ENCODE data around the gene PALS2. TPM values are rescaled to one million over a fixed set of nuclear protein-coding genes. Genes with fewer than 3 reads are reported as not detected.

Gene PALS2
- total RNA-seq, 1 experiment from 2014 or later, result 64.6 TPM

GRCh38 chr7:24572997-24573553 is at the start of gene PALS2 (continued):
- TF ChIP-seq ZSCAN18 (CRISPR knock-in tag; IDR thresholded peaks at IDR 0.05), result no peak
- TF ChIP-seq ZNF232 (CRISPR knock-in tag; IDR thresholded peaks at IDR 0.05), result 0 out of 2 replicates have a peak, but pooled peaks have one; percentile 40
- TF ChIP-seq TEAD4 (CRISPR knock-in tag; IDR thresholded peaks at IDR 0.05), result no peak
- TF ChIP-seq, protein P1, sequence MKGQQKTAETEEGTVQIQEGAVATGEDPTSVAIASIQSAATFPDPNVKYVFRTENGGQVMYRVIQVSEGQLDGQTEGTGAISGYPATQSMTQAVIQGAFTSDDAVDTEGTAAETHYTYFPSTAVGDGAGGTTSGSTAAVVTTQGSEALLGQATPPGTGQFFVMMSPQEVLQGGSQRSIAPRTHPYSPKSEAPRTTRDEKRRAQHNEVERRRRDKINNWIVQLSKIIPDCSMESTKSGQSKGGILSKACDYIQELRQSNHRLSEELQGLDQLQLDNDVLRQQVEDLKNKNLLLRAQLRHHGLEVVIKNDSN (CRISPR knock-in tag; IDR thresholded peaks at IDR 0.05), result no peak
- TF ChIP-seq ZNF121 (CRISPR knock-in tag; IDR thresholded peaks at IDR 0.05), result no peak
- TF ChIP-seq ZNF263 (CRISPR knock-in tag; IDR thresholded peaks at IDR 0.05; ENCODE audit: low read depth), result peak; percentile 86
- TF ChIP-seq GRHL2 (CRISPR knock-in tag; IDR thresholded peaks at IDR 0.05; ENCODE audit: insufficient replicate concordance, severe bottlenecking), result no peak
- TF ChIP-seq NR2C2 (CRISPR knock-in tag; IDR thresholded peaks at IDR 0.05), result no peak
- TF ChIP-seq, protein P2, sequence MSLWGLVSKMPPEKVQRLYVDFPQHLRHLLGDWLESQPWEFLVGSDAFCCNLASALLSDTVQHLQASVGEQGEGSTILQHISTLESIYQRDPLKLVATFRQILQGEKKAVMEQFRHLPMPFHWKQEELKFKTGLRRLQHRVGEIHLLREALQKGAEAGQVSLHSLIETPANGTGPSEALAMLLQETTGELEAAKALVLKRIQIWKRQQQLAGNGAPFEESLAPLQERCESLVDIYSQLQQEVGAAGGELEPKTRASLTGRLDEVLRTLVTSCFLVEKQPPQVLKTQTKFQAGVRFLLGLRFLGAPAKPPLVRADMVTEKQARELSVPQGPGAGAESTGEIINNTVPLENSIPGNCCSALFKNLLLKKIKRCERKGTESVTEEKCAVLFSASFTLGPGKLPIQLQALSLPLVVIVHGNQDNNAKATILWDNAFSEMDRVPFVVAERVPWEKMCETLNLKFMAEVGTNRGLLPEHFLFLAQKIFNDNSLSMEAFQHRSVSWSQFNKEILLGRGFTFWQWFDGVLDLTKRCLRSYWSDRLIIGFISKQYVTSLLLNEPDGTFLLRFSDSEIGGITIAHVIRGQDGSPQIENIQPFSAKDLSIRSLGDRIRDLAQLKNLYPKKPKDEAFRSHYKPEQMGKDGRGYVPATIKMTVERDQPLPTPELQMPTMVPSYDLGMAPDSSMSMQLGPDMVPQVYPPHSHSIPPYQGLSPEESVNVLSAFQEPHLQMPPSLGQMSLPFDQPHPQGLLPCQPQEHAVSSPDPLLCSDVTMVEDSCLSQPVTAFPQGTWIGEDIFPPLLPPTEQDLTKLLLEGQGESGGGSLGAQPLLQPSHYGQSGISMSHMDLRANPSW (CRISPR knock-in tag; conservative IDR thresholded peaks at IDR 0.05; ENCODE audit: low read depth), result no peak; the same call in 1 of the 2 replicates
- TF ChIP-seq MAX (CRISPR knock-in tag; IDR thresholded peaks at IDR 0.05), result no peak
- TF ChIP-seq CBFB (CRISPR knock-in tag; IDR thresholded peaks at IDR 0.05; ENCODE audit: low read depth), result no peak
- no peak for TF ChIP-seq E2F5 (CRISPR knock-in tag; IDR thresholded peaks at IDR 0.05)
- no peak for TF ChIP-seq OVOL2 (CRISPR knock-in tag; IDR thresholded peaks at IDR 0.05; ENCODE audit: borderline replicate concordance)
- TF ChIP-seq ZNF416 (CRISPR knock-in tag; IDR thresholded peaks at IDR 0.05), result no peak
- peak; percentile 2; the same call in 1 of the 2 replicates for TF ChIP-seq HMGXB4 (CRISPR knock-in tag; IDR thresholded peaks at IDR 0.05)
- no peak for TF ChIP-seq JAZF1 (CRISPR knock-in tag; IDR thresholded peaks at IDR 0.05)
- TF ChIP-seq, protein P3, sequence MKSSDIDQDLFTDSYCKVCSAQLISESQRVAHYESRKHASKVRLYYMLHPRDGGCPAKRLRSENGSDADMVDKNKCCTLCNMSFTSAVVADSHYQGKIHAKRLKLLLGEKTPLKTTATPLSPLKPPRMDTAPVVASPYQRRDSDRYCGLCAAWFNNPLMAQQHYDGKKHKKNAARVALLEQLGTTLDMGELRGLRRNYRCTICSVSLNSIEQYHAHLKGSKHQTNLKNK (CRISPR knock-in tag; IDR thresholded peaks at IDR 0.05), result no peak
- no peak for TF ChIP-seq NR3C1 (CRISPR knock-in tag; conservative IDR thresholded peaks at IDR 0.05; ENCODE audit: low read depth)
- TF ChIP-seq ATF6 (CRISPR knock-in tag; IDR thresholded peaks at IDR 0.05), result no peak

Data from WTC11 (cell line).